Endothelial cell of umbilical vein (primary cell): Measurements from ENCODE around the gene PDXDC1. TPM values are rescaled to one million over a fixed set of nuclear protein-coding genes. Genes with fewer than 3 reads are reported as not detected.
"Not testable (repeated sequence)": the region's sequence is repeated elsewhere in the genome, so short reads cannot be mapped to it uniquely, and the experiment has no call there.

Experiments
- BruUV-seq: library from RNA; stranded (reverse); fragments of 400-500 nt; replicated peaks from 2 replicates; lab custom pipeline; 2021; lab: Mats Ljungman, UMichigan
- CTCF ChIA-PET: fragments of 300-600, 350-600 bp; sonication (Branson Sonifier 250); formaldehyde crosslinking; loops from one replicate; lab custom pipeline; 2021; ENCODE audit warnings: antibody characterized with exemption, inconsistent platforms; lab: Charles Lee
- POLR2A ChIA-PET: fragments of 300-600, 350-600 bp; sonication (Branson Sonifier 250); formaldehyde crosslinking; loops from one replicate; lab custom pipeline; 2021; ENCODE audit warnings: antibody characterized with exemption, inconsistent platforms; lab: Charles Lee
- DNase-seq: peaks from one replicate; pipeline ENCODE4 v3.0.0-alpha.2; 2011; ENCODE audit warnings: low read depth, low spot score
- FAIRE-seq: peaks from 2 replicates; lab custom pipeline; 2011; peaks lifted over from hg19 to GRCh38; lab: Jason Lieb, UNC
- H2AFZ ChIP-seq: 2 replicates; pipeline ENCODE4 v1.6.0; 2012; ENCODE audit warnings: low read depth, low read length, control low read depth, inconsistent platforms
- H3K27ac ChIP-seq: 2 replicates; pipeline ENCODE4 v1.5.1; 2011; ENCODE audit warnings: low read depth, mild to moderate bottlenecking, control low read depth, low read length, moderate library complexity; ENCODE audit not compliant: insufficient read depth
- H3K27me3 ChIP-seq, 2 experiments: 2 replicates each; pipeline versions ENCODE4 v1.6.0 to v1.6.1; 2011; ENCODE audit warnings: low read length in 2 of 2, mixed read lengths in 1 of 2; ENCODE audit not compliant: control insufficient read depth in 2 of 2, insufficient read depth in 2 of 2
- H3K36me3 ChIP-seq, 2 experiments: 2 replicates in 1 of 2; 3 replicates in 1 of 2; pipeline ENCODE4 v1.5.1; 2011; ENCODE audit warnings: low read length in 2 of 2, mild to moderate bottlenecking in 1 of 2, moderate library complexity in 1 of 2; ENCODE audit not compliant: control insufficient read depth in 2 of 2, insufficient read depth in 2 of 2; ENCODE audit errors: extremely low read depth in 1 of 2
- H3K4me1 ChIP-seq: 3 replicates; pipeline ENCODE4 v1.5.1; 2011; ENCODE audit warnings: mild to moderate bottlenecking, low read length; ENCODE audit not compliant: control insufficient read depth, insufficient read depth; ENCODE audit errors: extremely low read depth
- H3K4me2 ChIP-seq: 2 replicates; pipeline ENCODE4 v1.6.1; 2011; ENCODE audit warnings: low read length, control low read depth, mixed read lengths; ENCODE audit not compliant: insufficient read depth
- H3K4me3 ChIP-seq, 3 experiments: fragments of 200-600 bp in 1 of 3; sonication (generic), shearing (Covaris generic) in 1 of 3; replicated peaks in 1 of 3; 2 replicates each; pipeline ENCODE4 v1.5.1; 2011 to 2016; ENCODE audit warnings: control low read depth in 3 of 3, low read length in 3 of 3, mild to moderate bottlenecking in 2 of 3, inconsistent platforms in 1 of 3, low read depth in 1 of 3, moderate library complexity in 1 of 3; ENCODE audit not compliant: insufficient read depth in 1 of 3
- H3K79me2 ChIP-seq: 2 replicates; pipeline ENCODE4 v1.6.0; 2012; ENCODE audit warnings: low read length, inconsistent platforms; ENCODE audit not compliant: control insufficient read depth, insufficient read depth
- H3K9ac ChIP-seq: replicated peaks from 2 replicates; pipeline ENCODE3; 2011; ENCODE audit warnings: low read length, control low read depth; ENCODE audit not compliant: insufficient read depth; ENCODE audit errors: extremely low read depth
- H3K9me1 ChIP-seq: replicated peaks from 3 replicates; pipeline ENCODE4 v1.6.0; 2011; ENCODE audit warnings: mild to moderate bottlenecking, low read length; ENCODE audit not compliant: control insufficient read depth, insufficient read depth; ENCODE audit errors: extremely low read depth
- H3K9me3 ChIP-seq: replicated peaks from 2 replicates; pipeline ENCODE4 v1.5.1; 2012; ENCODE audit warnings: low read length, inconsistent platforms; ENCODE audit not compliant: control insufficient read depth, insufficient read depth
- H4K20me1 ChIP-seq: replicated peaks from 2 replicates; pipeline ENCODE3; 2011; ENCODE audit warnings: mild to moderate bottlenecking, low read length; ENCODE audit not compliant: control insufficient read depth, insufficient read depth; ENCODE audit errors: extremely low read depth
- MAX ChIP-seq: IDR thresholded peaks from 2 replicates; pipeline ENCODE4 v1.6.1; 2011; ENCODE audit not compliant: insufficient read depth, insufficient read length
- POLR2A ChIP-seq: IDR thresholded peaks from 2 replicates; pipeline ENCODE4 v1.6.1; 2012; ENCODE audit warnings: low read depth, mild to moderate bottlenecking, control low read depth, low read length
- POLR2AphosphoS5 ChIP-seq: IDR thresholded peaks from 2 replicates; pipeline ENCODE4 v1.6.1; 2012; ENCODE audit warnings: low read depth, mild to moderate bottlenecking, control low read depth, low read length, moderate library complexity; ENCODE audit not compliant: insufficient read depth
- dilution Hi-C: fragments of 300-500 bp; cut with MboI; formaldehyde crosslinking; loops from one replicate; pipeline ENCODE4 v1.15.0; 2019; ENCODE audit warnings: low sequenced_read_pairs; ENCODE audit not compliant: extremely low pct_ligation_motif_present
- intact Hi-C: fragments of 100-400 bp; cut with micrococcal nuclease; formaldehyde crosslinking; loops from one replicate; pipeline ENCODE4 v1.10.0; 2022
- polyA plus RNA-seq, 4 experiments: library from polyadenylated mRNA; depleted of rRNA in 3 of 4; stranded (reverse) in 3 of 4; unstranded in 1 of 4; fragments of >200 nt; gene quantifications; 2 replicates each; pipeline versions ENCODE4 v1.2.1 to v1.2.3, GENCODE V29; 2011 to 2012; ENCODE audit warnings: missing spikeins in 1 of 4
- total RNA-seq: library from RNA; stranded (reverse); gene quantifications from 2 replicates; pipeline ENCODE4 v1.2.3, GENCODE V29; 2021

The PDXDC1 gene
- total and polyA plus RNA-seq, 2 donors (not counting 3 experiments of a cell fraction or from before 2014, with no cell fraction given): 44.6 to 78.9 TPM

- intact Hi-C loops, H3K36me3 ChIP-seq, POLR2A ChIA-PET, BruUV-seq, CTCF ChIA-PET, H4K20me1 ChIP-seq, H3K9me1 ChIP-seq, dilution Hi-C loops, H3K9me3 ChIP-seq, H3K27ac ChIP-seq, H3K27me3 ChIP-seq, H3K4me1 ChIP-seq, H3K79me2 ChIP-seq, H3K9ac ChIP-seq: not testable (repeated sequence)
- Histone ChIP-seq H2AFZ (peak overlapping the region; percentile 72), H3K4me2 (peak overlapping the region; percentile 36), H3K4me3 (peak overlapping the region in 2 of 3 experiments; percentile 28 to 36)
- DNase-seq (peak; percentile 93), FAIRE-seq (peak; percentile 80)
- TF ChIP-seq POLR2A: peak; percentile 68
- peak; percentile 76 for TF ChIP-seq POLR2AphosphoS5
- peak; percentile 26 for TF ChIP-seq MAX
Measured at GRCh38 chr16:15154650-15155562, 180.1 kb downstream of the PDXDC1 start.

- H4K20me1 ChIP-seq, DNase-seq, CTCF ChIA-PET, POLR2A ChIA-PET, H3K27ac ChIP-seq, H3K9me1 ChIP-seq, FAIRE-seq, H3K4me2 ChIP-seq, H3K9me3 ChIP-seq, intact Hi-C loops, H3K79me2 ChIP-seq, H3K27me3 ChIP-seq, H2AFZ ChIP-seq, H3K9ac ChIP-seq, H3K36me3 ChIP-seq, BruUV-seq, H3K4me3 ChIP-seq, dilution Hi-C loops, H3K4me1 ChIP-seq: not testable (repeated sequence)
Measured at GRCh38 chr16:15157644-15158043, 182.8 kb downstream of the PDXDC1 start.

GRCh38 chr16:15159671-15160070, 184.8 kb downstream of the PDXDC1 start:
- BruUV-seq, H3K9ac ChIP-seq, H4K20me1 ChIP-seq, intact Hi-C loops, H3K9me1 ChIP-seq, H3K9me3 ChIP-seq, H3K27me3 ChIP-seq, H3K4me1 ChIP-seq, H3K79me2 ChIP-seq, dilution Hi-C loops, H3K4me2 ChIP-seq, H2AFZ ChIP-seq, H3K36me3 ChIP-seq, H3K4me3 ChIP-seq, DNase-seq, POLR2A ChIA-PET, FAIRE-seq, H3K27ac ChIP-seq, CTCF ChIA-PET: not testable (repeated sequence)
